GM06990 (cell line): ENCODE results near the gene ZNF628.

Source experiments
- DNase-seq: peaks from one replicate; pipeline ENCODE4 v3.0.0-alpha.2; 2011; ENCODE audit not compliant: insufficient read length; ENCODE audit errors: extremely low read depth
- H3K27me3 ChIP-seq: replicated peaks from 2 replicates; pipeline ENCODE4 v1.6.0; 2011; ENCODE audit warnings: low read length; ENCODE audit not compliant: control insufficient read depth, insufficient read depth
- H3K36me3 ChIP-seq: 2 replicates; pipeline ENCODE4 v1.5.1; 2011; ENCODE audit warnings: low read length; ENCODE audit not compliant: control insufficient read depth, insufficient read depth
- H3K4me3 ChIP-seq: replicated peaks from 2 replicates; pipeline ENCODE4 v1.5.1; 2011; ENCODE audit warnings: low read depth, mild to moderate bottlenecking, control low read depth, low read length
- CTCF ChIP-seq: IDR thresholded peaks from 2 replicates; pipeline ENCODE4 v1.5.1; 2011; ENCODE audit warnings: low read length, control low read depth, mild to moderate bottlenecking, inconsistent platforms; ENCODE audit not compliant: insufficient read depth, poor library complexity, severe bottlenecking

The ZNF628 gene

GRCh38 chr19:55461259-55461973, 15.0 kb upstream of the ZNF628 start, which contains the start of gene ISOC2:
Gene ISOC2, minus strand, starts transcription at chr19:55461642. Its CDS starts 5,156 bp downstream, at chr19:55456486.
- no peaks in the 10 kb centered on the region for H3K27me3 ChIP-seq
- no peak for TF ChIP-seq CTCF
- DNase-seq = peak; percentile 100

DNA sequence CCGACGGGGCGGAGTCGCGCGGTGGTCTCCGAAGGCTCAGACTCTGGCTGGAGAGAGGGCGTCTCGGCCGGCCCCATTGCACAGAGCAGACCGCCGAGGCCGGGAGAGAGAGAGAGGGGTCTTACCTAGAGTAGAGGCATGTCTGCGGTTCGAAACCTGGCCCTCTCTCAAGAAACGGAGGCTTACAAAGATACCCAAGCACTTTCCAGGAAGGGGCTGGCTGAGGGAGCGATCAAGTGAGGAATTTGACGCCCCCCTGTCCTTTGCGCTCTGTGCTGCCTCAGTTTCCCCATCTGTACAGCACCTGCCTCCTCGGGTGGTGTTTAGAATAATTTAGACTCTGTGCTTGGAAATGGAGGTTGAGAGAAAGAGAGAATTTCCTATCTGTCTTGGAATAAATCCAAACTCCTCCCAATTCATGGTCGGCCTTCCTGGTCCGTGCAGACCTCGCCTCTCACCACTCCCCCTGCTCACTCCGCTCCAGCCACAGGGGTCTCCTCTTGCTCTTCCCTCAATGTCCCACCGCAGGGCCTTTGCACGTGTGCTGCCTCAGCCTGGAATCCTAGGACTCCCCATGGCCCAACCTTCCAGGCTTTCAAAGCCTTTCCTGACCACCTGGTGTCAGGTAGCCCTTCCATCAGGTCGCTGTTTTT, 14.3 kb upstream of the ZNF628 start:
- TF ChIP-seq CTCF = no peak
- peak overlapping the region; percentile 69 for H3K4me3 ChIP-seq
- DNase-seq = no peak
- H3K27me3 ChIP-seq = no peaks in the 10 kb centered on the region
- H3K36me3 ChIP-seq = no peaks in the 10 kb centered on the region; the same call in 1 of the 2 replicates

More at GRCh38 chr19:55461259-55461973, 15.0 kb upstream of the ZNF628 start, which contains the start of gene ISOC2:
- Histone ChIP-seq H3K36me3 (no peaks in the 10 kb centered on the region; the same call in 1 of the 2 replicates), H3K4me3 (peak within 1 kb of the TSS; percentile 84)

DNA sequence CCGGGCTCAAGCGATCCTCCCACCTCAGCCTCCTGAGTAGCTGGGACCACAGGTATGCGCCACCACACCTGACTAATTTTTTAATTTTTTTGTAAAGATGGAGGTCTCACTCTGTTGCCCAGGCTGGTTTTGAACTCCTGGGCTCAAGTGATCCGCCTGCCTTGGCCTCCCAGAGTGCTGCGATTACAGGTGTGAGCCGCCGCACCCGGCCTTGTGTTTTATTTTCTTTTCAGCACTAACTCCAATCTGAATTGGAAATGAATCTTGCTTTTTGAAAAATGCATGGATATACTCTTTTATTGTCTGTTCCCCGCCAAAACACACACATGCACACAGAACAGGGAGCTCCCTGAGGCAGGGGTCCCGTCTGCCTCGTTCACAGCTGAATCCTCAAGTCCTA, 13.7 kb upstream of the ZNF628 start:
- DNase-seq = no peak
- no peak for TF ChIP-seq CTCF
- H3K4me3 ChIP-seq = no peak overlapping the region
- H3K36me3 ChIP-seq = no peaks in the 10 kb centered on the region; the same call in 1 of the 2 replicates
- H3K27me3 ChIP-seq = no peaks in the 10 kb centered on the region

GRCh38 chr19:55463583-55464031, 12.8 kb upstream of the ZNF628 start:
- Histone ChIP-seq H3K27me3 (no peaks in the 10 kb centered on the region), H3K4me3 (no peak overlapping the region), H3K36me3 (no peaks in the 10 kb centered on the region)
- DNase-seq = no peak
- no peak for TF ChIP-seq CTCF

- H3K4me3 ChIP-seq = no peak overlapping the region
- no peaks in the 10 kb centered on the region for H3K36me3 ChIP-seq
- DNase-seq = no peak
- no peak for TF ChIP-seq CTCF
- no peaks in the 10 kb centered on the region for H3K27me3 ChIP-seq
Measured at GRCh38 chr19:55464039-55464661, 12.3 kb upstream of the ZNF628 start.
